H9 (cell line): ENCODE data around the gene RBM38. TPM values are rescaled to one million over a fixed set of nuclear protein-coding genes. Genes with fewer than 3 reads are reported as not detected.

Experiments
- DNase-seq: peaks from one replicate; pipeline ENCODE4 v3.0.0-alpha.2; 2017
- H2AFZ ChIP-seq: one replicate; pipeline ENCODE4 v1.6.1; 2013; ENCODE audit warnings: mild to moderate bottlenecking, low read length, control low read depth, moderate library complexity
- H2AK5ac ChIP-seq: 2 replicates; pipeline ENCODE4 v1.6.1; 2013; ENCODE audit warnings: low read length, control low read depth, mixed read lengths; ENCODE audit not compliant: insufficient read length
- H2BK120ac ChIP-seq: one replicate; pipeline ENCODE4 v1.6.1; 2013; ENCODE audit warnings: low read depth, mild to moderate bottlenecking, low read length, control low read depth, inconsistent platforms; ENCODE audit not compliant: poor library complexity, severe bottlenecking
- H2BK12ac ChIP-seq: 2 replicates; pipeline ENCODE4 v1.6.1; 2013; ENCODE audit warnings: low read length, control low read depth, mixed read lengths, low read depth; ENCODE audit not compliant: insufficient read length
- H2BK15ac ChIP-seq: 2 replicates; pipeline ENCODE4 v1.6.1; 2013; ENCODE audit warnings: low read depth, low read length, control low read depth
- H2BK20ac ChIP-seq: one replicate; pipeline ENCODE4 v1.6.1; 2013; ENCODE audit warnings: low read depth, mild to moderate bottlenecking, low read length, control low read depth, inconsistent platforms; ENCODE audit not compliant: poor library complexity, severe bottlenecking
- H2BK5ac ChIP-seq: 2 replicates; pipeline ENCODE4 v1.6.1; 2013; ENCODE audit warnings: low read length, control low read depth, mixed read lengths; ENCODE audit not compliant: insufficient read length
- H3K14ac ChIP-seq: 2 replicates; pipeline ENCODE4 v1.6.1; 2013; ENCODE audit warnings: low read length, control low read depth; ENCODE audit not compliant: insufficient read depth
- H3K18ac ChIP-seq: 2 replicates; pipeline ENCODE4 v1.6.1; 2013; ENCODE audit warnings: low read depth, mild to moderate bottlenecking, mixed read lengths, low read length, control low read depth; ENCODE audit not compliant: insufficient read length
- H3K23ac ChIP-seq: 2 replicates; pipeline ENCODE4 v1.6.1; 2013; ENCODE audit warnings: low read length, control low read depth, mixed read lengths, low read depth; ENCODE audit not compliant: insufficient read length
- H3K23me2 ChIP-seq: 2 replicates; pipeline ENCODE4 v1.6.1; 2013; ENCODE audit warnings: low read depth, mild to moderate bottlenecking, mixed read lengths, low read length, control low read depth; ENCODE audit not compliant: insufficient read length, poor library complexity, severe bottlenecking
- H3K27ac ChIP-seq: 2 replicates; pipeline ENCODE4 v1.5.1; 2013; ENCODE audit warnings: low read length, control low read depth, mixed read lengths, low read depth; ENCODE audit not compliant: insufficient read length
- H3K27me3 ChIP-seq: 2 replicates; pipeline ENCODE4 v1.6.1; 2013; ENCODE audit warnings: low read length, control low read depth, inconsistent platforms; ENCODE audit not compliant: insufficient read depth
- H3K4ac ChIP-seq: 2 replicates; pipeline ENCODE4 v1.6.1; 2013; ENCODE audit warnings: low read depth, mild to moderate bottlenecking, control low read depth, inconsistent platforms, low read length, moderate library complexity
- H3K4me1 ChIP-seq: 2 replicates; pipeline ENCODE4 v1.6.1; 2013; ENCODE audit warnings: low read length, control low read depth, inconsistent platforms; ENCODE audit not compliant: insufficient read depth
- H3K4me2 ChIP-seq: 2 replicates; pipeline ENCODE4 v1.6.1; 2013; ENCODE audit warnings: low read length, control low read depth, mixed read lengths; ENCODE audit not compliant: insufficient read length, insufficient read depth
- H3K56ac ChIP-seq: 2 replicates; pipeline ENCODE4 v1.6.1; 2013; ENCODE audit warnings: low read depth, mild to moderate bottlenecking, mixed read lengths, low read length, control low read depth; ENCODE audit not compliant: insufficient read length
- H3K79me1 ChIP-seq: 2 replicates; pipeline ENCODE4 v1.6.1; 2013; ENCODE audit warnings: low read depth, mild to moderate bottlenecking, moderate library complexity, low read length, control low read depth, inconsistent platforms; ENCODE audit not compliant: insufficient read depth, poor library complexity, severe bottlenecking
- H3K79me2 ChIP-seq: 2 replicates; pipeline ENCODE4 v1.6.1; 2013; ENCODE audit warnings: low read length, control low read depth, inconsistent platforms; ENCODE audit not compliant: insufficient read depth
- H3K9ac ChIP-seq: 2 replicates; pipeline ENCODE4 v1.6.1; 2013; ENCODE audit warnings: low read length, control low read depth, mixed read lengths; ENCODE audit not compliant: insufficient read length; ENCODE audit errors: extremely low read depth
- H3K9me3 ChIP-seq: one replicate; pipeline ENCODE4 v1.6.1; 2013; ENCODE audit warnings: low read depth, low read length, inconsistent platforms; ENCODE audit not compliant: control insufficient read depth
- H3T11ph ChIP-seq: one replicate; pipeline ENCODE4 v1.6.1; 2013; ENCODE audit warnings: mild to moderate bottlenecking, low read length, control low read depth, inconsistent platforms
- H4K20me1 ChIP-seq: one replicate; pipeline ENCODE4 v1.6.1; 2013; ENCODE audit not compliant: control insufficient read depth, insufficient read length, insufficient read depth
- H4K5ac ChIP-seq: 2 replicates; pipeline ENCODE4 v1.6.1; 2013; ENCODE audit warnings: low read depth, mild to moderate bottlenecking, mixed read lengths, low read length, control low read depth; ENCODE audit not compliant: insufficient read length
- H4K8ac ChIP-seq: replicated peaks from 2 replicates; pipeline ENCODE4 v1.6.1; 2013; ENCODE audit warnings: low read length, control low read depth, mixed read lengths, low read depth; ENCODE audit not compliant: insufficient read length
- H4K91ac ChIP-seq: 2 replicates; pipeline ENCODE4 v1.6.1; 2013; ENCODE audit warnings: low read depth, mild to moderate bottlenecking, moderate library complexity, mixed read lengths, low read length, control low read depth; ENCODE audit not compliant: insufficient read length
- H3K27ac Mint-ChIP-seq, 3 experiments: 2 replicates in 2 of 3; 3 replicates in 1 of 3; pipeline ENCODE4 v1.8.0; 2020 to 2021; ENCODE audit warnings: mixed read lengths in 3 of 3, mild to moderate bottlenecking in 1 of 3, moderate library complexity in 1 of 3
- H3K27me3 Mint-ChIP-seq: 2 replicates; pipeline ENCODE4 v1.8.0; 2021; ENCODE audit warnings: low read depth, mild to moderate bottlenecking, moderate library complexity, mixed read lengths
- H3K36me3 Mint-ChIP-seq, 3 experiments: 2 replicates in 2 of 3; 3 replicates in 1 of 3; pipeline ENCODE4 v1.8.0; 2020 to 2021; ENCODE audit warnings: low read depth in 3 of 3, mixed read lengths in 3 of 3; ENCODE audit not compliant: insufficient read depth in 1 of 3
- H3K4me1 Mint-ChIP-seq, 2 experiments: 2 replicates each; pipeline ENCODE4 v1.8.0; 2020; ENCODE audit warnings: mixed read lengths in 2 of 2
- H3K4me3 Mint-ChIP-seq, 2 experiments: 2 replicates in 1 of 2; 3 replicates in 1 of 2; pipeline ENCODE4 v1.8.0; 2020 to 2021; ENCODE audit warnings: mild to moderate bottlenecking in 2 of 2, mixed read lengths in 2 of 2, moderate library complexity in 1 of 2
- H3K9me3 Mint-ChIP-seq, 2 experiments: 2 replicates in 1 of 2; 3 replicates in 1 of 2; pipeline ENCODE4 v1.8.0; 2020; ENCODE audit warnings: mild to moderate bottlenecking in 2 of 2, mixed read lengths in 2 of 2, moderate library complexity in 1 of 2
- CTCF ChIP-seq: fragments of 200-600 bp; sonication (generic); conservative IDR thresholded peaks from 3 replicates; pipeline ENCODE4 v1.8.0; 2021; ENCODE audit warnings: antibody characterized with exemption, mild to moderate bottlenecking
- whole genome bisulfite sequencing: extraction: QIAGEN DNeasy Blood & Tissue Kit; methylation state at CpG from one replicate; pipeline ENCODE4 v1.1.7; 2013; ENCODE audit warnings: missing lambda C conversion rate, low lambda C conversion rate, mixed read lengths; ENCODE audit not compliant: insufficient read length; ENCODE audit errors: extremely low coverage; 5-methylcytosine and 5-hydroxymethylcytosine counted together
- total RNA-seq: library from RNA; stranded (reverse); gene quantifications from 2 replicates; pipeline ENCODE4 v1.2.1, GENCODE V29; 2021

Gene RBM38
- total RNA-seq, 1 experiment from 2014 or later = 66.8 TPM

- Histone ChIP-seq H2BK5ac (no peak overlapping the region), H2BK12ac (no peak overlapping the region), H4K20me1 (no peaks in the 10 kb centered on the region), H3K27ac (no peak overlapping the region), H2BK20ac (no peak overlapping the region), H3K4me1 (no peaks in the 10 kb centered on the region), H3K27me3 (no peaks in the 10 kb centered on the region), H2BK120ac (no peak overlapping the region), H3K79me2 (no peaks in the 10 kb centered on the region), H3K14ac (no peak overlapping the region), H3K9me3 (no peaks in the 10 kb centered on the region), H2AK5ac (no peak overlapping the region), H3K56ac (no peak overlapping the region), H3K18ac (no peak overlapping the region), H4K8ac (no peak overlapping the region), H3K4me2 (no peak overlapping the region), H2BK15ac (no peak overlapping the region), H3K79me1 (no peaks in the 10 kb centered on the region), H3T11ph (no peak overlapping the region), H3K23ac (no peak overlapping the region), H4K91ac (no peak overlapping the region), H2AFZ (no peak overlapping the region), H3K23me2 (no peaks in the 10 kb centered on the region), H3K4ac (no peak overlapping the region), H3K9ac (no peak overlapping the region), H4K5ac (no peak overlapping the region)
- Mint-ChIP-seq H3K4me3 (no peak overlapping the region), H3K27ac (no peak overlapping the region), H3K9me3 (no peaks in the 10 kb centered on the region), H3K36me3 (peaks cover 17 to 67% (median 62%) of the 10 kb centered on the region in 3 experiments), H3K27me3 (no peaks in the 10 kb centered on the region; the same call in 1 of the 2 replicates), H3K4me1 (peaks cover 3 to 10% of the 10 kb centered on the region in 2 experiments; a peak in 1 of 4 replicates)
- no peak for DNase-seq
- no peak for TF ChIP-seq CTCF
- WGBS = no CpG with 5 or more reads among the region's 18 CpGs
These were observed 14.2 kb downstream of the RBM38 start for GRCh38 chr20:57405236-57406016.
